ENCODE results near the gene KRT86.

Gene KRT86

DNA sequence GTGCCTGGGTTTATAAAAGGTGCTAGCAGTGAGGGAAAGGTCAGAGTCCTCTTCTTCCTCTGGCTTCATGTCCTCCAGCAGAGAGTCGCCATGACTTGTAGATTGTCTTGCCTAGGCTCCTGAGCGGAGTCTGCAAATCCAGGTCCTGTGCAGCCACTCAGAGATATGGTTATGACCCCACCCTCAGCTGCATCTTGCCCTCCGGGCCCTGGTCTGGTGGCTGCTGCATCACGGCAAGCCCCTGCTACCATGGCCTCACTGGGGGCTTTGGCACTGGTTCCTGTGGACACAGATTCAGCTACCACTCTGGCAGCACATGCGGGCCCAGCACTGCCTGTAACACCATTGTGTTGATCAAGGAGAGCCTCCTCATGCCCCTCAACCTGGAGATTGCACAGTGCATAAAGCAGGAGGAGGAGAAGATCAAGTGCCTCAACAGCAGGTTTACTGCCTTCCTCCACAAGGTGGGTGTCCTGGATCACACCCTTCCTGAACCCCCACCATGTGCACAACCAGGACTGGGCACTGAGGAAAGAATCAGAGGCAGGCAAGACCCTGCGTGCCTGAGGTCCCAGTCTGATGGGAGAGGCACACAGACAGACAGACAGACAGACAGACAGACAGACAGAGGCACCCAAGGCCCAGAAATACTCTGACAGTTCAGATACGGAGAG, 10.5 kb upstream of the KRT86 start:
- Histone ChIP-seq H3K9me2 (replicated peaks; ENCODE audit: insufficient read depth, low read length) (no peaks in the 10 kb centered on the region), H2AFZ (ENCODE audit: low read depth, low read length, severe bottlenecking) (no peak overlapping the region), H3F3A (ENCODE audit: insufficient read depth) (no peaks in the 10 kb centered on the region), H4K20me1 (ENCODE audit: low read depth, low read length) (no peaks in the 10 kb centered on the region), H3K4me3 (ENCODE audit: insufficient read depth, low read length, poor library complexity, severe bottlenecking) (no peak overlapping the region), H3K9ac (ENCODE audit: low read length) (no peak overlapping the region), H3K9me3 (ENCODE audit: insufficient read depth, low read length) (no peaks in the 10 kb centered on the region), H3K27ac (ENCODE audit: low read depth, low read length) (no peak overlapping the region), H3K36me3 (ENCODE audit: low read length) (no peaks in the 10 kb centered on the region), H3K4me2 (ENCODE audit: low read depth, low read length, poor library complexity, severe bottlenecking) (no peak overlapping the region), H3K79me2 (ENCODE audit: insufficient read depth, low read length) (no peaks in the 10 kb centered on the region), H3K27me3 (ENCODE audit: low read length) (no peaks in the 10 kb centered on the region)
- no peak for TF ChIP-seq EZH2phosphoT487 (conservative IDR thresholded peaks at IDR 0.05; ENCODE audit: low read length)
- TF ChIP-seq, protein P1, sequence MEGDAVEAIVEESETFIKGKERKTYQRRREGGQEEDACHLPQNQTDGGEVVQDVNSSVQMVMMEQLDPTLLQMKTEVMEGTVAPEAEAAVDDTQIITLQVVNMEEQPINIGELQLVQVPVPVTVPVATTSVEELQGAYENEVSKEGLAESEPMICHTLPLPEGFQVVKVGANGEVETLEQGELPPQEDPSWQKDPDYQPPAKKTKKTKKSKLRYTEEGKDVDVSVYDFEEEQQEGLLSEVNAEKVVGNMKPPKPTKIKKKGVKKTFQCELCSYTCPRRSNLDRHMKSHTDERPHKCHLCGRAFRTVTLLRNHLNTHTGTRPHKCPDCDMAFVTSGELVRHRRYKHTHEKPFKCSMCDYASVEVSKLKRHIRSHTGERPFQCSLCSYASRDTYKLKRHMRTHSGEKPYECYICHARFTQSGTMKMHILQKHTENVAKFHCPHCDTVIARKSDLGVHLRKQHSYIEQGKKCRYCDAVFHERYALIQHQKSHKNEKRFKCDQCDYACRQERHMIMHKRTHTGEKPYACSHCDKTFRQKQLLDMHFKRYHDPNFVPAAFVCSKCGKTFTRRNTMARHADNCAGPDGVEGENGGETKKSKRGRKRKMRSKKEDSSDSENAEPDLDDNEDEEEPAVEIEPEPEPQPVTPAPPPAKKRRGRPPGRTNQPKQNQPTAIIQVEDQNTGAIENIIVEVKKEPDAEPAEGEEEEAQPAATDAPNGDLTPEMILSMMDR (IDR thresholded peaks at IDR 0.05; ENCODE audit: insufficient read depth, low read length, poor library complexity, severe bottlenecking) = no peak

DNA sequence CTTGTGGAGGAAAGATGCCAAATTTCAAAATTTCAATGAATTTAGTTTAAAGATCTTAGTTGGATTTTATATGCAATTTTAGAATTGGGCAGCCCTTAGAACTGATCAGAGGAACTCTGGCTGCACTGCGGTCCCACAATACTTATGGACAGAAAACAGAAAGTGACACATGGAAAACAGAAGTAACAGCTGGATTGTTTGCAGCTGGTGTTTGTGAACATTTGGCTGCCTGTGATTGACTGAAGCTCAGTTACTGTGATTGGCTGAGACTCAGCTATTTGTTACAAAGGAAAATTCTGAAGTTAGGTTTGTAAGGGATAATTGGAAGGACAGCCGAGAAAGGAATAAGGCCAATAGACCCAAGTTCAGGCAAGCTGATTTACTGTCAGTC, 10.0 kb upstream of the KRT86 start:
- Histone ChIP-seq H4K20me1 (ENCODE audit: low read depth, low read length) (no peaks in the 10 kb centered on the region), H3K79me2 (ENCODE audit: insufficient read depth, low read length) (no peaks in the 10 kb centered on the region), H3K27me3 (ENCODE audit: low read length) (no peaks in the 10 kb centered on the region), H3K36me3 (ENCODE audit: low read length) (no peaks in the 10 kb centered on the region), H2AFZ (ENCODE audit: low read depth, low read length, severe bottlenecking) (no peak overlapping the region), H3F3A (ENCODE audit: insufficient read depth) (no peaks in the 10 kb centered on the region), H3K9ac (ENCODE audit: low read length) (no peak overlapping the region), H3K9me2 (replicated peaks; ENCODE audit: insufficient read depth, low read length) (no peaks in the 10 kb centered on the region), H3K4me2 (ENCODE audit: low read depth, low read length, poor library complexity, severe bottlenecking) (no peak overlapping the region), H3K4me3 (ENCODE audit: insufficient read depth, low read length, poor library complexity, severe bottlenecking) (no peak overlapping the region), H3K9me3 (ENCODE audit: insufficient read depth, low read length) (no peaks in the 10 kb centered on the region), H3K27ac (ENCODE audit: low read depth, low read length) (no peak overlapping the region)
- no peak for TF ChIP-seq EZH2phosphoT487 (conservative IDR thresholded peaks at IDR 0.05; ENCODE audit: low read length)
- TF ChIP-seq, protein P1 (IDR thresholded peaks at IDR 0.05; ENCODE audit: insufficient read depth, low read length, poor library complexity, severe bottlenecking) = no peak

DNA sequence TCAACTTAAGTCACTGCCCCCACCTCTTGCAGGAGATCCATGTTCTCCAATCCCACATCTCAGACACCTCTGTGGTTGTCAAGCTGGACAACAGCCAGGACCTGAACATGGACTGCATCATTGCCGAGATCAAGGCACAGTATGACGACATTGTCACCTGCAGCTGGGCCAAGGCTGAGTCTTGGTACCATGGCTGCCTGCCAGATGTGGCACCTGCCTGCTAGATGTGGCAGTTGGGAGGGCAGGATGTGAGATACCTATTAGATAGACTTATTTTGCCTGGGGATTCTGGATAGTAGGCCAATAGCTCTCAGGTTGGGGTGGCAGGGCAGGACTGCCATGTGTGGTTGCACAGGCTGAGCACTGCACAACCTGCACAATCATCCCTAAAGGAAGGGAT, 7.9 kb upstream of the KRT86 start:
- no peak overlapping the region for H3K9ac ChIP-seq (ENCODE audit: low read length)
- no peaks in the 10 kb centered on the region for H3F3A ChIP-seq (ENCODE audit: insufficient read depth)
- H3K36me3 ChIP-seq (ENCODE audit: low read length) = no peaks in the 10 kb centered on the region
- no peak overlapping the region for H3K27ac ChIP-seq (ENCODE audit: low read depth, low read length)
- TF ChIP-seq, protein P1 (IDR thresholded peaks at IDR 0.05; ENCODE audit: insufficient read depth, low read length, poor library complexity, severe bottlenecking) = no peak
- no peak for TF ChIP-seq EZH2phosphoT487 (conservative IDR thresholded peaks at IDR 0.05; ENCODE audit: low read length)
- H3K9me2 ChIP-seq (replicated peaks; ENCODE audit: insufficient read depth, low read length) = no peaks in the 10 kb centered on the region
- no peak overlapping the region for H2AFZ ChIP-seq (ENCODE audit: low read depth, low read length, severe bottlenecking)
- no peaks in the 10 kb centered on the region for H4K20me1 ChIP-seq (ENCODE audit: low read depth, low read length)
- no peaks in the 10 kb centered on the region for H3K9me3 ChIP-seq (ENCODE audit: insufficient read depth, low read length)
- no peak overlapping the region for H3K4me2 ChIP-seq (ENCODE audit: low read depth, low read length, poor library complexity, severe bottlenecking)
- H3K79me2 ChIP-seq (ENCODE audit: insufficient read depth, low read length) = no peaks in the 10 kb centered on the region
- H3K27me3 ChIP-seq (ENCODE audit: low read length) = no peaks in the 10 kb centered on the region
- H3K4me3 ChIP-seq (ENCODE audit: insufficient read depth, low read length, poor library complexity, severe bottlenecking) = no peak overlapping the region

Measured in SU-DHL-6 (cell line).